ENCODE measurements around the gene PDK4. TPM values are rescaled to one million over a fixed set of nuclear protein-coding genes. Genes with fewer than 3 reads are reported as not detected.

PDK4 gene
- total RNA-seq, 1 donor from 2014 or later: 0.53 TPM

DNA sequence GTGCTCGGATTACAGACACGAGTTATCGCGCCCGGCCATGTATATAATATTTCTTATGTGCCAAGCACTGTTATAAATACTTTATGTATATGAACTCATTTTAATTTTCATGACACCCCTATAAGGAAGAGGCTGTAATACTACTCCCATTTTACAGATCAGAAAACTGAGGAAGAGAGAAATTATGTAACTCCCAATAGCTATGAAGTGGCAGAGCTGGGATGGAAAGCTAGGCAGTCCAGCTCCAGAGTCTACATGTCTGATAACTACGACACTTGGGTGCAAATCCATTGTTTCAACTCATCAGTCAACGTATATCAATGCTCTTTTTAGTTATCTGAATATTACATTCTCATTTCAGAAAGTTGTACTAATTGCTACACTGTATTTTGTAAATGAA is 17.0 kb downstream of the PDK4 start:
- Histone ChIP-seq H3K4me3 (ENCODE audit: low read depth, low read length) (no peak overlapping the region), H3K27me3 (ENCODE audit: control insufficient read depth, insufficient read depth, low read length) (no peaks in the 10 kb centered on the region), H3K36me3 (ENCODE audit: control insufficient read depth, insufficient read depth, low read length) (no peaks in the 10 kb centered on the region)
- TF ChIP-seq, protein P1, sequence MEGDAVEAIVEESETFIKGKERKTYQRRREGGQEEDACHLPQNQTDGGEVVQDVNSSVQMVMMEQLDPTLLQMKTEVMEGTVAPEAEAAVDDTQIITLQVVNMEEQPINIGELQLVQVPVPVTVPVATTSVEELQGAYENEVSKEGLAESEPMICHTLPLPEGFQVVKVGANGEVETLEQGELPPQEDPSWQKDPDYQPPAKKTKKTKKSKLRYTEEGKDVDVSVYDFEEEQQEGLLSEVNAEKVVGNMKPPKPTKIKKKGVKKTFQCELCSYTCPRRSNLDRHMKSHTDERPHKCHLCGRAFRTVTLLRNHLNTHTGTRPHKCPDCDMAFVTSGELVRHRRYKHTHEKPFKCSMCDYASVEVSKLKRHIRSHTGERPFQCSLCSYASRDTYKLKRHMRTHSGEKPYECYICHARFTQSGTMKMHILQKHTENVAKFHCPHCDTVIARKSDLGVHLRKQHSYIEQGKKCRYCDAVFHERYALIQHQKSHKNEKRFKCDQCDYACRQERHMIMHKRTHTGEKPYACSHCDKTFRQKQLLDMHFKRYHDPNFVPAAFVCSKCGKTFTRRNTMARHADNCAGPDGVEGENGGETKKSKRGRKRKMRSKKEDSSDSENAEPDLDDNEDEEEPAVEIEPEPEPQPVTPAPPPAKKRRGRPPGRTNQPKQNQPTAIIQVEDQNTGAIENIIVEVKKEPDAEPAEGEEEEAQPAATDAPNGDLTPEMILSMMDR (IDR thresholded peaks at IDR 0.05; ENCODE audit: insufficient read depth, low read length, severe bottlenecking): no peak
- FAIRE-seq: no peak
- DNase-seq (ENCODE audit: low read depth): no peak

DNA sequence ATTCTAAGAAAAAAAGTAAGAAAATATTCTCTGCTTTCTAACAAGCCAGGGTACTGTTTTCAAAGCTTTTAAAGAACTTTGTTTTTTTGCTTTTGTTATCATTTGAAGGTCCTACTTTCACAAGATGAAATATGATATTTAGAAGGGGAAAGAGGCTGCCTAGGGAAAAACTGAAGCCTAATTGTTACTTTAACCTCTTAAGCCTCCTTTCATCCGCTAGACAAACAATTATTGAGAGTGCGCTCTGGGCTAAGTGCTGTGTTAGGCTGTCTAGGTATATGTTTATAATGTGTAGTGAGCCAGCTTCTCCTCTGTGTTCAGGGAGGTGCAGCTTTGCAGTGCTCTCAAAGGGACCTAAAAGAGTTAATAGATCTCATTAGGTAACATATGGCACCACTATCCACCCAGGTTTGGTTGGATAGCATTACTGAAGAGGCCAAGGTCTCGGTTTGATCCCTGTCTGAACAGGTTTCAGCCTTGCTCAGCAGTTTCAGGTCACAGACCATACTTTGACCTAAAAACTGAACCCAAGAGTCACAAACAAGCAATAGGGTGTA is 17.9 kb downstream of the PDK4 start:
- TF ChIP-seq, protein P1 (IDR thresholded peaks at IDR 0.05; ENCODE audit: insufficient read depth, low read length, severe bottlenecking): no peak
- DNase-seq (ENCODE audit: low read depth): peak; percentile 6
- H3K4me3 ChIP-seq (ENCODE audit: low read depth, low read length): no peak overlapping the region
- no peaks in the 10 kb centered on the region for H3K27me3 ChIP-seq (ENCODE audit: control insufficient read depth, insufficient read depth, low read length)
- H3K36me3 ChIP-seq (ENCODE audit: control insufficient read depth, insufficient read depth, low read length): no peaks in the 10 kb centered on the region
- no peak for FAIRE-seq

GRCh38 chr7:95577137-95577536 is 19.2 kb downstream of the PDK4 start:
- no peak overlapping the region for H3K4me3 ChIP-seq (ENCODE audit: low read depth, low read length)
- no peaks in the 10 kb centered on the region for H3K36me3 ChIP-seq (ENCODE audit: control insufficient read depth, insufficient read depth, low read length)
- TF ChIP-seq, protein P1 (IDR thresholded peaks at IDR 0.05; ENCODE audit: insufficient read depth, low read length, severe bottlenecking): no peak
- no peak for FAIRE-seq
- DNase-seq (ENCODE audit: low read depth): peak; percentile 44
- no peaks in the 10 kb centered on the region for H3K27me3 ChIP-seq (ENCODE audit: control insufficient read depth, insufficient read depth, low read length)

DNA sequence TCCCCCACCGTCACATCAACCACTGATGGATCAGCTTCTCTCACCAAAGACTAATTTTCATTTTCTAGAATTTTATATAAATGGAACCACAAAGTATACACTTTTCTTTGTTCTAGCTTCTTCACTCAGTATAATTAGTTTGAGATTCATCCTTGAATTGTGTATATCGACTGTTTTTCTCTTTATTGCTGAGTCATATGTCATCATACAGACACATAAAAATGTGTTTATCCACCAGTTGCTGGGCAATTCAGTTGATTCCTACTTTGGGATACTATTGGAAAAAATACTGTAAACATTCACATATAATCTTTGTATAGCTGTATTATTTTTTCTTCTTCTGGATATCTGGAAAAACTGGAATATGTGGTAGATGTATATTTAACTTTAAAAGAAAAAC is 26.6 kb downstream of the PDK4 start:
- FAIRE-seq: no peak
- H3K4me3 ChIP-seq (ENCODE audit: low read depth, low read length): no peak overlapping the region

DNA sequence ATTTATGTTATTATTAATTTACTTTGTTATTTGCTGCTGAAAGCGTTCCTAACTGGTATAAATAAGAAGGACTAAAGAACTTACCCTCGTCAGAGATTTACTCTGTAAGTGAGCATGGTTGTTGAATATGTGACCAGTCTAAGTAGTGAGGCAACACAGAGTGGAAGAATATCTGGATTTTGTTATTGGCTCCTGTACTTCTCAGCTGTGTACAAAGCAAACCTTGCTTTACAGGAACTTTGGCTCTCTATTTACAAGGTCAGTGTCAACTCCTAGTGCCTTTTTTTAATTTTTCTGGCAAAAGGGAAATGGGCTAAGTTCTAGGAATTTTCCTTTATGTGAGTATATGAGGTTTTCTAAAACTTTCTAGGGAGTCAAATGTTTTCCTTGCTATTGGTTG is 35.6 kb downstream of the PDK4 start:
- Histone ChIP-seq H3K36me3 (ENCODE audit: control insufficient read depth, insufficient read depth, low read length) (no peaks in the 10 kb centered on the region), H3K4me3 (ENCODE audit: low read depth, low read length) (no peak overlapping the region), H3K27me3 (ENCODE audit: control insufficient read depth, insufficient read depth, low read length) (peaks cover 2% of the 10 kb centered on the region)
- TF ChIP-seq, protein P1 (IDR thresholded peaks at IDR 0.05; ENCODE audit: insufficient read depth, low read length, severe bottlenecking): no peak
- FAIRE-seq (no peak), DNase-seq (ENCODE audit: low read depth) (no peak)

More for the DNA sequence above, 26.6 kb downstream of the PDK4 start:
- no peaks in the 10 kb centered on the region for H3K27me3 ChIP-seq (ENCODE audit: control insufficient read depth, insufficient read depth, low read length)
- no peak for DNase-seq (ENCODE audit: low read depth)
- TF ChIP-seq, protein P1 (IDR thresholded peaks at IDR 0.05; ENCODE audit: insufficient read depth, low read length, severe bottlenecking): no peak
- no peaks in the 10 kb centered on the region for H3K36me3 ChIP-seq (ENCODE audit: control insufficient read depth, insufficient read depth, low read length)

DNA sequence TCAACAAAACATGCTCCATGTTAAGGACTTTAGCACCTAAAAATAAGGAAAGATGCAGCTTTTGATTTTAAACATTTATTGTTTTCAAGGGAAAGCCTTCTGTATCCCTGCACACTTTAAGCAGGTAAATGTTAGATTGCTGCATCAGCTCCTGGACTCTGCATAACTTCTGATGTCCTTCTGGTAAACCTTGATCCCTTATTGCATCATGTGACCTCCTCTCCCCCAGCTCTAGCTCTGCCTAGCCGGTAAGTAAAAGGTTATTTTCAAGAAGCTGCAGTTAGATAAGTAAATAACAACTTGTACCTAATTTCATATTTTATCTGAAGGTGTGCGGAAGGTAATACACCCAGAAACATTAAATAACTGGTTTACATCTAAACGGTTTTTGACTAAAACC is 37.5 kb downstream of the PDK4 start:
- Histone ChIP-seq H3K27me3 (ENCODE audit: control insufficient read depth, insufficient read depth, low read length) (peaks cover 2% of the 10 kb centered on the region), H3K36me3 (ENCODE audit: control insufficient read depth, insufficient read depth, low read length) (no peaks in the 10 kb centered on the region), H3K4me3 (ENCODE audit: low read depth, low read length) (no peak overlapping the region)
- TF ChIP-seq, protein P1 (IDR thresholded peaks at IDR 0.05; ENCODE audit: insufficient read depth, low read length, severe bottlenecking): no peak
- no peak for DNase-seq (ENCODE audit: low read depth)
- no peak for FAIRE-seq
